HG03457 (cell line): ENCODE data around the gene PDIA4.
"Not testable (repeated sequence)": the region's sequence is repeated elsewhere in the genome, so short reads cannot be mapped to it uniquely, and the experiment has no call there.

ENCODE experiments used
- ATAC-seq: cut with Tn5 transposase; IDR thresholded peaks from one replicate; pipeline ENCODE4 v1.9.1; 2021; ENCODE audit warnings: moderate number of reproducible peaks; ENCODE audit not compliant: unreplicated experiment

PDIA4 gene

DNA sequence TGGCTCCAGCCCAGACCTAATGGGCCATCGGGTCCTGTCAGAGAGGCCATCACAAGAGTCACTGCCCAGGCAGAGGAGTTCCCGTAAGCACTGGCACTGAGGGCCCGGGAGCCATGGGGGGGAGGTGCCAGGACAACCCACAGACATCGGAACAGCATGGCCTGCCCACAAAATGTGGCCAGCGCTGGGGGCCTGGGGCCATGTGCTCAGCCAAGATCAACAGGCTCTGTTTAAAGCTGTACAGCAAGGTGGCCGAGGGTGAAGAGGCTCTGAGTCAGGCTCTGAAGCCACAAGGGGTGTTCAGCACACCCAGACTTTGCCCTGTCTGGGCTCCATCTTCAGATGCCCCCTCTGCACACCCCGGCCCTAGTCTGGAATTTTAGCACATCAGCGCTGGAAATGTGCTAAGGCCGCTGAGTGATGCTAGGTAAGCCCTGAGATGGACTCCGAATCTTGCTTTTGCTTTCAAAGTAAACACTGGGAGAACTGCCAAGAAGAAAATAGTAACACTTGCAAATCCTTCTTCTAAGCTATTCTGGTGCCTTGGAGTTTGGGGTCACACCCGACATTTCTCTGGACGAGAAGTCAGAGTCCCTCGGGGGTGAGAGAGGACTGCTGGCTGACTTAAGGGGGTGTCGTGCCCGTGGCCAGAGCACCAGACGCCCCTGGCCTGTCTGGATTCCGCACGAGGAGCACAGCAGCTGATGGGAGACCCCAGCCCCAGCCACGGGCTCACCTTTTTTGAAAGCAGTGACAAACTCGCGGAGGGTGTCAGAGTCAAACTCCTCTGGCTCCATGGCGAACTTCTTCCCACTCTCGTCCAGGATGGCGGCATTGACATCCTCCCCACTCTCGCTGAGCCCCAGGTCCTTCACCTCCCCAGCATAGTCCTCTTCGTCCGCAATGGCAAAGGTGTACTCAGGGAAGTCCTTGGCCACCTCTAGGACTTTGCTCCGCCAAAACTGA is 23.6 kb downstream of the PDIA4 start:
- ATAC-seq, result no peak

DNA sequence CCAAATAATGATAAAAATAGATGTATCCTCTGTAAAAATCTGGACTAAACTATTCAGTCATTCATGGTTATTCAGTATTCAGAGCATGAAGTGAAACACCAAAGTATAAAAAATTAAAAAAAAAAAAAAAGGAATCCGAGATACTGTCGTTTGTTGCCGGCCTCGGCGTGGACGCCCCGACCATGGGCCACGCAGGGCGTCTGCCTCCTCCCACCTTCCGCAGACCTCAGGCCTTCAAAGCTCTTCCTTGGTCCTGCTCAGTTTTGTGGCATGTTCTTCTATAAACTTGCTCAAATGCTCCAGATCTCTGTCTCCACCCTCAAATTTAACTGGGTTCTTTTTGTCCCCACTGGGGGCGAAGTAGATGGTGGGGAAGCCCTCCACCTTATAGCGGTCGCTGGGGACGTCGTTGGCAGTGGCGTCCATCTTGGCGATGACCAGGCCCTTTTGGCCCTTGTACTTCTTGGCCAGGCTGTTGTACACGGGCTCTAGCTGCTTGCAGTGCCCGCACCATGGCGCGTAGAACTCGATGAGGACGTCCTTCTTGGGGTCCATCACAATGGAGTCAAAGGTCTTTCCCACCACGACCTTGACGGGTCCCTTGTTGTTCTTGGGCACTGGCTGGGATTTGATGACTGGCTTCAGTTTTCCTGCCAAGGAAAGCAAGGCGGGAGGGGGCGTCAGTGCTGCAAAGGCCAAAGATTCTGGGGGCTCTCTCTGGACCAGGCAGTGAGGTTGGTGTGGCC is 24.6 kb downstream of the PDIA4 start:
- ATAC-seq, result no peak

GRCh38 chr7:149003018-149003417 is 25.3 kb downstream of the PDIA4 start:
- no peak for ATAC-seq

DNA sequence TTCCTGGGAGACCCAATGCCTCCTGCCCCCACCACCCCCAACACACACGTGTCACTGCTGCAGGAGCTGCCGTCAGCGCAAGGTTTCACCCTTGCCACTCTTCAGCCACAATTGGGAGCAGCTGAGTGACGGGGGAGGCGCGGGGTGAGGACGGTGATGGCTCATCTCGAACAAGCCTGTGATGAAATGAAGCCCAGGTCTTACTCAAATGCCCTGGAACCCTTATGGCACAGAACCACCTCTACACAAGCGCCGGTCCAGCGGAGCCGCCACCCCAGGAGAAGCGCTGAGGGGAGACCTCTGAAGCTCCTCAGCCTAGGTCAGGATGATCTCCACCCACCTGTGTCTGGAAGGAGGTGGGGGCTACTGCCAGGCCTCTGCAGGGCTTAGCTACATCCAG is 25.7 kb downstream of the PDIA4 start:
- ATAC-seq, result no peak

DNA sequence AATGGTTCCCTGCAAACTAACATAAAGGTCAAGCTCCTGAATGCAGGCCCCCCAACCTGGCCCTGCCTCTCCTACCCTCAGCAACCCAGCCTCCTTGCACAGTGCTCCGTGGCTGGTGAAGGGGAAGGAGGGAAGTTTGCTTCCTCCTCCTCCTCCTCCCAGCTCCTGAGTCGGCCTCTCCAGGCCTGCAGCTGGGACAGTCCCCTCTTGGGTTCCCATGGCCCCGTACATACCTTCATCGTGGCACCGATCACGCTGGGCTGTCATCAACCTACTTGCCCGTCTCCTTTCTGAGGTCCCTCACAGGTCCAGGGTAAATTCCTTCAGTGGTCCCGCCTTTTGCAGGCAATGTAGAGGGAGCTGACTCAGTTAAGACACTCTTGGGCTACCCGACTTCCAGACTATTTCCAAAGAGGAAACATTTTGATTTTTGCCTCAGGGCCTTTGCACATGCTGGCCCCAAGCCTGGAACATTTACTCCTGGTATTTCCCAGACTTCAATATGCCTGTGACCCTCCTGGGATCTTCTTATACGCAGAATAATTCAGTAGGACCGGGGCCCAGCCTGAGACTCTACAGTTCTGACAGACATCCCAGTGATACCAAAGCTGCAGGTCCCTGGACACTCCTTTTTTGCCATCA is 26.8 kb downstream of the PDIA4 start:
- ATAC-seq, result no peak

DNA sequence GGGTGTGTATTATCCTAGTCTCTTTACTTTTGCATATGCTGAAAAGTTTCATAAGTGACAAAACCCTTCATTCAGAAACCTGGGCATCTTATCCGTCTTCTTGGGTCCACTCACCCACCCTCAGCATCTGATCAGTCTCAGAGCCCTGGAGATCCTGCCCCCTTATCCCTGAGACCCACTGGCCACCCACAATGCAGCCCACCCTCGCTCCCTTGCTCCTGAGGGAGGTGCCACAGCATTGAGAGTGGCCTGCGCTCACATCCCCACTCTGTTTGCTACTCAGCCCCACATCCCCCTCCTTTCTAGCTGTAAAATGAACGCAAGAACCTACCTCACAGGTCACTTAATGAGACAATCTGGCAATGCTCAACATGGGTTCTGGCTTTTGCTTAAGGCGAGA is 27.3 kb downstream of the PDIA4 start:
- ATAC-seq, result no peak

- ATAC-seq, result no peak
Observed at GRCh38 chr7:148999192-148999591, 29.1 kb downstream of the PDIA4 start.

DNA sequence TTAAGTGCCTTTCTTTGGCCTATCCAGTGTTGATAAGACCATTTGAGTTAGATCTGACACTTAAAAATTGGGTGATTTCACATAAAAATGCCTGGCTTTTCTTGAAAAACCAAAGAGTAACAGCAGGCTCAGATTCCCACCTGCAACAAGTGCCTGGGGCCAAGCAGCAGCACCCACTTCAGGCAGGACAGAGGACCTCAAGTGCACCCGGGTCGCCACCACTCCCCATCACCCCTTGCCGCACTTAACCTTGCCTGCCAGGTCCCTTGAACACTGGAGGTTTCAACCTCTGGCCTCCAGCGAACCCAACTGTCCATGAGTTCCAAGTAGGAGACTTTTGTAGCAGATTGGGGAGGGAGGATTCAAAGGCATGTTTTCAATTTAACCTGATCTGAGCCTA is 30.8 kb downstream of the PDIA4 start:
- no peak for ATAC-seq

DNA sequence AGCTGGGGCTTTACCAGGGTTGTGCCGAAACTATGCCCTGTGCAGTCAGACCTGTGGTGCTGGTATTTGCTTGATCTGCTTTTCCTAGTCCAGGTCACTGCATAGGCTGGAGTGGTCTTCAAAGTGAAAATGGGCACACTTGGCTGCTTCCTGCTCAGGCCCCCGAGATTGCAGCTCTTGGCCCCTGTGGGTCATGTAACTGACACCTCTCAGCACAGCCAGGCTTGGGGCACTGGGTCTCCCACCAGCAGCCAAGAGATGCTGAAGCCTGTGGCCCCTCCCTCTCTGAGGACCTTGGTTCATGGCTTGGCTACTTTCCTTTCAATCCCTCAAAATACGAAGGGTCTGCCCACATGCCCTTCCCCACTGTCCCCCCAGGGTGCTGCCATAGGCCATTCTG is 33.7 kb downstream of the PDIA4 start:
- no peak for ATAC-seq

DNA sequence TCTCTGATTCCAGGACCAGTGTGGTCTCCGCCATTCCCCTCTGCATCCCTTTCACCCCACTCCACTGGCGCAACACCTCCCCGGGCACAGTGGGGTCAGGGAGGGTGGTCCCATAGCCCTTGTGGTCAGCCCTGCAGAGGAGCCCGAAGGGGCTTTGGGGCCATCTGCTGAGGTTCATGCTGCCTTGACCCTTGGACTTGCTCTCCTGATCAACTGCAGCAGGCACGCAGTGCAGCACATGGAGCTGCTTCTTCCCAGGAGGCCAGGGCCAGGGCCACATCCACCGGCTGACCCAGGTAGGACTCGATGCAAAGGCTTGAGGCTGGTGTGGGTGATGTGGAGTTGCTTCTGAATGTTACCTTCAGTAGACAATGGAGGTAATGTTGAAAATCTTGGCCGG is 35.1 kb downstream of the PDIA4 start:
- no peak for ATAC-seq

DNA sequence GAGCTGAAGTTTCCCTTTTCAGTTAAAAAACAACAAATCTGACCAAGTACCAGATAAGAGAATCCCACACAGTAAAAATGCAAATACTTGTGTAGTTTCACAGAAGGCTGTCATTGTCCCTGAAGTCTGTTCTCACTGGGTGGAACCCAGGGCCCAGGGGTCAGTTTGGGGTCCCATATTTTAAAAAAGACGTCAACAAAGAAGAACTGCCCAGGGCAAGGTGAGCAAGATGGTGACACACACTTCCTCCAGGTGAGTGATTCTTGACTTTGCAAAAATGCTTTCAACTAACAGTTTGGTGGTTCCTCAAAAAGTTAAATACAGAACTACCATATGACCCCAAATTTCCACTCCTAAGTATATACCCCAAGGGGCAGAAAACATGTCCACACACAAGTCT is 36.8 kb downstream of the PDIA4 start:
- ATAC-seq, result no peak

DNA sequence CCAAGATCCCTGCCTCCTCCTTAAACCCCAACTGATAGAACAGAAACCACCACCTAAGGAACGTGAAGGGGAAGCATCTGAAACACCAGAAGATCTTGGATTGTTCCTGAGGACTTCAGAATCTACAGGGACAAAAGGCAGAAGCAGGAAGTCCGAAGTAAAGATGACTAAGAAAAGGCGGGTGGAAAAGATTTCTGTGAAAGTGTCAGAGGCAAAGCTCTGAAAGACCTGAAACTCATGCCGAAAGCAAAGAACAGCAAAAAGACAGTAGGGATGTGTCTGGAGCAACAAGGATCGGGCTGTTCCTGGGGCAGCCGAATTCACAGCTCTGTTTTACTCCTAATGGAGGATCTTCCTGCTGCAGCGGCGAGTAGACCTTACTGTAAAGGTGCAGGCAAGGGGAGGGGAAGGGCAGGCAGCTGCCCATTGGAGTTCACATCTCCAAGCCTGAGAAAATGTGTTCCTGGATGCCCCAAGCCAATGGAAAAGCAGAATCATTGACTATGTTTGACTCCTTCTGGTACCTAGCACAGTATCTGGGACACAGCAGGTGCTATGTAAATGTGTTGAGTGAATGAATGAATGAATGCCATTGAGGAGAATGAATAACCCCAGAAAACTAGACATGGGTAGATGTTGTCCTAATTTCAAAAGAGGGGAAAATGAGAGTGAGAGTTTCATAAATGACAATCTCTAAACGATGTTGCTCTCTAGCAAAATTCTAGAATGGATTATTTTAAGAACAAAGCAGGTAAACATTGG is 40.4 kb downstream of the PDIA4 start:
- no peak for ATAC-seq

DNA sequence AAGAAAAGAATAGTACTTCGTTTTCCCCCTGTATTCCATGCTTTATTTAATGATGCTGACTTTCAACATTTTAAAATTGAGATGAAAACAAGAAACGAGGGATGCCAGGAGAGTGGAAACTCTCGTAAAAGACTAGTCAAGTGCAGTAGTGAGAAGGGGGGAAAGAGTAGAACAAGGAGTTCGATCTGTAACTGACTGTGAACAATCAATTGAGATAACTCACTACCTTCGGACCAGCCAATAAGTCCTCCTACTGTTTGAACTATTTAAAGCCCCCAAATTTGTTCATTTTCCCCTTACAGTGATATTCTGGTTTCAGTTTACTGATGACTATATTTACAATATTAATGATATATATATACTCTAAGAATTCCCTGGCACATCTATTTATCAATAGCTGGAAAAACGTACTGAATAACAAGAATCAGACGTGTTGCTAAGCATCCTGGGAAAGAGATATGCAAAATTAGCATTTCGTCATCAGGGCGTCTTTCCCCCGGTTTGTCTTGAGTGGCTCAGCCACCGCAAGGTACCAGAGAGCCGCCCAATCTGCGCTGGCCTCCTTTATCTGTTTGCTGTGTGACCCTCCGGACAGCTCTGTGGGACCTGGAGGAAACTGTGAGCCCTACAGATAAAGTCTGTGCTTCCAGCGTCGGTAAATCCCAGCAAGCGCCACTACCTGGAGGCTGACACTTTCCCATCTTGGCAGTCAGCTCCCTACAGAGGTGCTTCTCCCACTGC is 41.1 kb downstream of the PDIA4 start:
- peak; percentile 80 for ATAC-seq

GRCh38 chr7:148986742-148987009 is 41.6 kb downstream of the PDIA4 start:
- no peak for ATAC-seq

GRCh38 chr7:148983200-148984146 is 44.8 kb downstream of the PDIA4 start:
- peak; percentile 53 for ATAC-seq

GRCh38 chr7:148982654-148983199 is 45.6 kb downstream of the PDIA4 start:
- no peak for ATAC-seq

DNA sequence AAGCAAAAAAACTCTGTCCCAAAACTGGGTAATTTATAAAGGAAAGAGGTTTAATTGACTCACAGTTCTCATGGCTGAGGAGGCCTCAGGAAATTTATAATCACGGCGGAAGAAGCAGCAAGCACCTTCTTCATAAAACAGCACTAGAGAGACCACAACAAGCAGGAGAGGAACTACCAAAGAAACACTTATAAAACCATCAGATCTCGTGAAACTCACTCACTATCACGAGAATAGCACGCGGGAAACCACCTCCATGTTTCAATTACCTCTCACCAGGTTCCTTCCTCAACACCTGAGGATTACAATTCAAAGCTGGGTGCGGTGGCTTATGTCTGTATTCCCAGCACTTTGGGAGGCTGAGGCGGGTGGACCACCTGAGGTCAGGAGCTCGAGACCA is 48.5 kb downstream of the PDIA4 start:
- ATAC-seq, result no peak

DNA sequence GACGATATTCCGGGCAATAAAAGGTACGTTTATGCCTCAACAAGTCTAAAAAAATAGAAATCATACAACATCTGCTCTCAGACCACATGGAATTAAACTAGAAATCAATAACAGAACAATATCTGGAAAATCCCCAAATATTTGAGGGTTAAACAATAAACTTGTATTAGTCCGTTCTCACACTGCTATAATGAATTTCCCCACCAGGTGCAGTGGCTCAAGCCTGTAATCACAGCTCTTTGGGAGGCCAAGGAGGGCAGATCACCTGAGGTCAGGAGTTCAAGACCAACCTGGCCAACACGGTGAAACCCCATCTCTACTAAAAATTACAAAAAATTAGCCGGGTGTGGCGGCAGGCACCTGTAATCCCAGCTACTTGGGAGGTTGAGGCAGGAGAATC is 49.2 kb downstream of the PDIA4 start:
- ATAC-seq, result not testable (repeated sequence)

DNA sequence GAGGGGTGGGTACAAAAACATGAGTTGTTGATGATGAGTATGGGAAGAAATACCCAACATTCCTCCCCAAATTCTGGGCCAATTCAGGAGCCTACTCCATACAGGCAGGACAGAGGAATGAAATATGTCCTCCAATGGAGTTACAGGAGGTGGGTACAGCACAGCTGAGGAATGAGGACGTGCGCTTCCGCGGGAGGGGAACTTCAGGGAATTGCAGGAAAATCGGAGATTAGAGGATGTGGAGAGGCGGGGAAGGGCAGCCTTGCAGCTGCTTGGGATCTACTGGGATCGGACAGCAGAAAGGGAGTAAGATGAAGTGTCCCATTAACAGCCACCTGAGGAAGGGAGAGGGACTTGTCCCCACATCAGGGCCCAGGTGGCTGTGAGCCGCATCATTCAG is 50.2 kb downstream of the PDIA4 start:
- no peak for ATAC-seq
